Adrenal gland (tissue), 5 donors: ENCODE results near the gene NOVA2.

Source experiments
- CTCF ChIP-seq, 6 experiments: fragments of 450-650 bp in 4 of 6; fragments of 200-600 bp in 2 of 6; sonication (generic) in 1 of 6; IDR thresholded peaks; 1 replicate in 5 of 6; 2 replicates in 1 of 6; pipeline versions ENCODE4 v1.5.1 to v1.8.0; 2016 to 2021; ENCODE audit warnings: antibody characterized with exemption in 6 of 6, mild to moderate bottlenecking in 2 of 6, moderate library complexity in 1 of 6
- POLR2A ChIP-seq, 2 donors: fragments of 450-650 bp; IDR thresholded peaks; one replicate each; pipeline ENCODE4 v1.6.1; 2017; ENCODE audit warnings: antibody characterized with exemption in 2 of 2, mild to moderate bottlenecking in 2 of 2, moderate library complexity in 1 of 2
- donor health status: DM: no; HTN: no; CAD: no.

- TF ChIP-seq CTCF (IDR thresholded peaks at IDR 0.05) (no peak), POLR2A (IDR thresholded peaks at IDR 0.05) (no peak)
These were observed 78.1 kb downstream of the NOVA2 start for GRCh38 chr19:45895519-45895972.
